Effector memory CD4-positive, alpha-beta T cell (primary cell): Measurements from ENCODE around the gene PMEPA1.
A peak's percentile ranks its signal among the peaks of the same experiment; 100 is the strongest.

ENCODE experiments used
- DNase-seq, 3 donors: peaks; one replicate each; pipeline ENCODE4 v3.0.0-alpha.2; 2020
- H3K27ac ChIP-seq: 2 replicates; pipeline ENCODE4 v1.7.0; 2013; ENCODE audit warnings: mild to moderate bottlenecking, low read length, moderate library complexity; ENCODE audit not compliant: insufficient read depth, poor library complexity, severe bottlenecking
- H3K27me3 ChIP-seq: replicated peaks from 2 replicates; pipeline ENCODE4 v1.7.0; 2013; ENCODE audit warnings: mild to moderate bottlenecking, low read length; ENCODE audit not compliant: insufficient read depth, control insufficient read depth, poor library complexity, severe bottlenecking
- H3K36me3 ChIP-seq: 2 replicates; pipeline ENCODE4 v1.7.0; 2013; ENCODE audit warnings: mild to moderate bottlenecking, low read length, moderate library complexity; ENCODE audit not compliant: control insufficient read depth, insufficient read depth
- H3K4me1 ChIP-seq: 2 replicates; pipeline ENCODE4 v1.7.0; 2013; ENCODE audit warnings: low read length, mild to moderate bottlenecking; ENCODE audit not compliant: control insufficient read depth, insufficient read depth, poor library complexity, severe bottlenecking
- H3K4me3 ChIP-seq: 2 replicates; pipeline ENCODE4 v1.7.0; 2013; ENCODE audit warnings: low read length, low read depth, mild to moderate bottlenecking; ENCODE audit not compliant: insufficient read depth, poor library complexity, severe bottlenecking
- H3K9me3 ChIP-seq: 2 replicates; pipeline ENCODE4 v1.7.0; 2013; ENCODE audit warnings: mild to moderate bottlenecking, low read length, moderate library complexity; ENCODE audit not compliant: control insufficient read depth

PMEPA1 gene

DNA sequence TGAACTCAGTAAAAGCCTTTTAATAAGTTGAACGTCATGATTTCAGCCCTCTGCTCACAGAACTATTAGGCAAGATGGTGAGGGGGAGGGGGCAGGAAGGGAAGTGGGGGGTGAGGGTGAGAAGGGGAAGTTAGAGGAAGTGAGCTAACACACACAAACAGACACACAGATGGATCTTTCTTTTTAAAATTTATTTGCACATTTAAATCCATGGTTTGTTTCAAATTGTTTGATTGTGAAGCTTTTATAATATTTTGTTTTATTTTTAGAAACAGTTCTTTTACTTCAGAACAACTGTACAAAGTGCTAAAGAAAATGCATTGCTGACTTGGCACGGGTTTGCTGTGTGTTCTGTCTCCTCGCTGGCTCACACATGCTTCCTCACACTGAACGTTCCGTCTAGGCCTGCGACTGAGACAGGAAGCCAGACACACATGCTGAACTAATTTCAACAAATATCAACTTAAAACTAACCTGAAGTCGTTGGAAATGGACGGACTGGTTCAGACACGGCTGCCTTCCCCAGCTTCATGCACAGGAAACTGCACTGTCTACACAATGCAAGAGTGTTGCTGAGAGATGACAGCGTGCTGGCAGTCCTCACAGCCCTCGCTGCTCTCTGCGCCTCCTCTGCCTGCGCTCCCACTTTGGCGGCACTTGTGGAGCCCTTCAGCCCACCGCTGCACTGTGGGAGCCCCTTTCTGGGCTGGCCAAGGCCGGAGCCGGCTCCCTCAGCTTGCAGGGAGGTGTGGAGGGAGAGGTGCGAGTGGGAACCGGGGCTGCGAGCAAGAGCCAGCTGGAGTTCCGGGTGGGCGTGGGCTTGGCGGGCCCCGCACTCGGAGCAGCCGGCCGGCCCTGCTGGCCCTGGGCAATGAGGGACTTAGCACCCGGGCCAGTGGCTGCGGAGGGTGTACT, 81.5 kb downstream of the PMEPA1 start:
- no peaks in the 10 kb centered on the region for H3K27me3 ChIP-seq
- peak overlapping the region; percentile 12 for H3K4me3 ChIP-seq
- peaks cover 10% of the 10 kb centered on the region for H3K4me1 ChIP-seq
- DNase-seq = peak in 2 of 3 donors; percentile 33 to 58
- H3K36me3 ChIP-seq = no peaks in the 10 kb centered on the region
- no peaks in the 10 kb centered on the region for H3K9me3 ChIP-seq
- peak overlapping the region; percentile 78 for H3K27ac ChIP-seq

GRCh38 chr20:57627339-57627738, 82.5 kb downstream of the PMEPA1 start:
- DNase-seq = no peak
- peak overlapping the region; percentile 78 for H3K27ac ChIP-seq

GRCh38 chr20:57625978-57626377, 83.8 kb downstream of the PMEPA1 start:
- Histone ChIP-seq H3K27ac (no peak overlapping the region), H3K9me3 (no peaks in the 10 kb centered on the region), H3K4me1 (peaks cover 28% of the 10 kb centered on the region), H3K27me3 (no peaks in the 10 kb centered on the region), H3K4me3 (no peak overlapping the region), H3K36me3 (no peaks in the 10 kb centered on the region)
- no peak for DNase-seq

More at GRCh38 chr20:57627339-57627738, 82.5 kb downstream of the PMEPA1 start:
- Histone ChIP-seq H3K27me3 (no peaks in the 10 kb centered on the region), H3K4me1 (peaks cover 15% of the 10 kb centered on the region), H3K4me3 (peak overlapping the region; percentile 12), H3K9me3 (no peaks in the 10 kb centered on the region), H3K36me3 (no peaks in the 10 kb centered on the region)

DNA sequence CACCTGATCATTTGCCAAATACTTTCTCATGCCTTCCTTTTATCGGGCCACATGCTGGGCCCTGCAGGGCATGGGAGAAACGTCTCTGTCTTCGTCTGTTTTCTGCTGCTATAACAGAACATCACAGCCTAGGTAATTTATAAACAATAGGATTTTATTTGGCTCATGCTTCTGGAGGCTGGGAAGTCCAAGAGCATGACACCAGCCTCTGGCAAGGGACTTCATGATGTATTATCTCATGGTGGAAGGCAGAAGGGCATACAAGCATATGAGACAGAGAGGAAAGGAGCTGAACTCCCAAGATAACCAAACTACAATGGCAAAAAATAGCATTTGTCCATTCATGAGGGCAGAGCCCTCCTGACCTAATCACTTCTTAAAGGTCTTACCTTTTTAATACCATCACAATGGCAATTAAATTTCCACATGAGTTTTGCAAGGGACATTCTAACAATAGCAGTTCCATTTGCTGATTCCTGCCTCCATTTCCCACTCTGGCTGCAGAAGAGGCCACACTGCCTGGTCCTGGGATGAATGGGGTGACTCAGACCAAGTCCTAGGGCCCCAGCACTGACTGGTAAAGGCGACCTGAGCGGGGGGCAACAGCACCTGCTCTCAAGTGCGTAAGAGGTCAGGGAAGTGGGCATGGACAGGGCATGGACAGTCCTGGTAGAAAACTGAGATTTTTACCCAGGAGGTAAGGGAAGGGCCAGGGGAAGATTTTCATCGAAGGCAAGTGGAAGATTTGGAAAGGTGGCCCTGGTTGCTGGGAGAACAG, 84.4 kb downstream of the PMEPA1 start:
- Histone ChIP-seq H3K36me3 (no peaks in the 10 kb centered on the region), H3K27ac (no peak overlapping the region), H3K27me3 (no peaks in the 10 kb centered on the region), H3K4me3 (no peak overlapping the region), H3K4me1 (peaks cover 33% of the 10 kb centered on the region), H3K9me3 (no peaks in the 10 kb centered on the region)
- DNase-seq = no peak

DNA sequence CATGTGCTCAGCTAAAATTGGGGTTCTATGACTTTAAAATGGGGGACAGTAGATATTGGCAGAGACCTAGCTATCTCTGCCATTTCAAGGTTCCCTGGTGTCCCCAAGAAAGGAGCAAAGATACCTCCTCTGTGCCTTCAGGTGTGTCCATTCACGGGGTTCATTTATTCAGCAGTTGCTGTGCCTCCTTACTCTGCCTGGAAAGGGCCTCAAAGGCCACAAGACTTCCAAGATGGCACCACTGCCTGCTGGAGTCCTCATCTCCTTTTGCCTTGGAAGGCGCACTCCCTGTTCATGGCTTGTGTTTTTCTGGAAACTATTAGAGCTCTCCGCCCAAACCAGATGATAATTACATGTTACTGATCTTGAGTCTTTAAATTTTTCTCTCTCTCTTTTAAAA, 85.7 kb downstream of the PMEPA1 start:
- no peaks in the 10 kb centered on the region for H3K9me3 ChIP-seq
- no peak overlapping the region for H3K4me3 ChIP-seq
- H3K4me1 ChIP-seq = peaks cover 40% of the 10 kb centered on the region
- no peak for DNase-seq
- no peaks in the 10 kb centered on the region for H3K36me3 ChIP-seq
- H3K27ac ChIP-seq = no peak overlapping the region
- no peaks in the 10 kb centered on the region for H3K27me3 ChIP-seq

DNA sequence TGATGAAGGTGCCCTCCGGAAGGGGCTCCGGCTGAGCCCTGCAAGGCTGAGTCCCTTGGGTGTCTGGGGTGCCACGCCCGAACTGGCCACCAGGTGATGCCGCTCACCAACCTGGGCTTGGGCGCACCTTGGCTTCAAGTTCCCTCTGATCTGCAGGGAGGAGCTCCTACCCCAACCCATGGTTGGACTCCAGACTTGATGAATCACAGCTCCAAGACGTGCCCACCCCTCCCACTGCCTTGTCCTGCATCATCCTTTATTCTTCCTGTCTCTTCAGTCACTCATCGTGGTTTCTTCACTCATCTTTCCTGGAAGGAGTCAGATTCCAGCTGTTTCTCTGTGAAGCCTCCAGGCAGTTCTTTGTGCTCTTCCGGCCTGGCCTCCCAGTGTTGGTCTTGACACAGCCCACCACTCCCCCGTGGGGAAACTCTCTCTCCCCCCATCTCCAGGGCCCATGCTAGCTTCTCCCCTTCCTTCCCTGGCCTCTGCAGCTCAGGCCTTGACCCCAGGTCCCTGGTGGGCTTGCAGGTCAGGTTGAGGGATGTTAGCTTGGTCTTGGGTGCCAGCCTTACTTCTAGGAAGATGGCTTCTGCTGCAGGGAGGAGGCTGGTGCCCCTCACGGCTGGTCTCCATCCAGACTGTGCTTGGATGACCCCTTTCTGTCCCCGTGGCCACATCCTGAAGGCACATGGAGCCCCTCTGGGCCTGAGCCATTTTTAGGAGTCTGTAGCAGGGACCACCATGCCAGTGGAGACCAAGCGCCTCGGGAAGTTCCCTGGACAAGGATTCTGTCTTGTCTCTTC, 87.0 kb downstream of the PMEPA1 start:
- H3K4me1 ChIP-seq = peaks cover 50% of the 10 kb centered on the region
- H3K36me3 ChIP-seq = no peaks in the 10 kb centered on the region
- no peaks in the 10 kb centered on the region for H3K9me3 ChIP-seq
- no peaks in the 10 kb centered on the region for H3K27me3 ChIP-seq
- H3K27ac ChIP-seq = no peak overlapping the region
- no peak overlapping the region for H3K4me3 ChIP-seq
- DNase-seq = peak; percentile 54 to 58 (median 54)

DNA sequence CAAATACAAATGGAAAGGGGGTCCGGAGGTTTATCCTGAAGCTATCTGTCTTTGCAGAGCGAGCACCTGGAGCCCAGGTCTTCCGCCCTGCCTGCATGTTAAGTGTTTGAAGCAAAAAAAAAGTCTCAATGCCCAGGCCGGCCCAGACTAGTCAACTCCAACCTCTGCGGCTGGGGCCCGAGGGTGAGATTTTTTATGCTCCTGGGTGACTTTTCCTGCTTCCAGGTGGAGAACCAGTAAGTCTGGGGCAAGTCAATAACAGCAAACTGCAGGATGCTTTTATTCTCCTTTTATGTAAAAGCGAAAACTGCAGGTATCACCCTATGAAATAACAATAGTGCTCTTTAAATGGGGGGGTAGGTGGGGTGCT, 87.6 kb downstream of the PMEPA1 start:
- H3K36me3 ChIP-seq = no peaks in the 10 kb centered on the region
- H3K27ac ChIP-seq = no peak overlapping the region
- no peaks in the 10 kb centered on the region for H3K27me3 ChIP-seq
- no peak for DNase-seq
- H3K4me1 ChIP-seq = peaks cover 50% of the 10 kb centered on the region
- H3K4me3 ChIP-seq = no peak overlapping the region
- no peaks in the 10 kb centered on the region for H3K9me3 ChIP-seq

DNA sequence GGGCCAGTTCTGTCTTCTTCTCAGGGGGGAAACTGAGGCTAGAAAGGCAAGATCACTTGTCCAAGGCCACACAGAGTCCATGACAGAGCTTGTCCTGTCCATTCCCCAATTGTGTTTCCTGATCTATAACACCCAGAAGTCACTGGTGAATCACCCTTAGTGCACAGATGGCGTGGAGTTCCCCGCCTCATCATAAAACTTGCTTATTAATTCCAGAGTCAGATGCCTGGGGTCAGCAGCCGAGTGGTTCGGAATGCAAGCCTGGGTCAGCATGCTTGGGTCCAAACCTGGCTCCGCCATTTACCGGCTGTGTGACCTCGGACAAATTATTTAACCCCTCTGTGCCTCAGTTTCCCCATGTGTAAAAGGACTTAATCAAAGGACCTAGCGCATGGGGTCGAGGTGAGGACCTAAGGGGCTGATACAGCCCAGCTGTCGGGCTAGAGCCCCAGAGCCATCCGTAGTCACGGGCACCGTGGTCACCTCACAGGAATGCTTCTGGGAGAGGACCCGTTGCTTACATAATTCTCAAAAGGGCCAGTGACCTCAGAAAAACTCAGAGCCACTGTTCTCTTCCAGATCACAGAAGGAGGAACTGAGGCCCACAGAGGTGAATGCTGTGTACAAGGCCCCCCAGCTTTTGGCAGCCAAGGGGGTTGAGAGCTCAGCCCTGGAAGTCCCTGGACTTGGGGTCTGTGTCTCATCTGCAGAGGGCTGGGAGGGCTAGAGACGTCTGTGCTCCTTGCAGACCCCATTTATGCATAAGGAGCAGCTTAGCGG, 88.2 kb downstream of the PMEPA1 start:
- Histone ChIP-seq H3K27me3 (no peaks in the 10 kb centered on the region), H3K9me3 (no peaks in the 10 kb centered on the region), H3K4me1 (peaks cover 55% of the 10 kb centered on the region), H3K36me3 (no peaks in the 10 kb centered on the region), H3K27ac (peak overlapping the region; percentile 85), H3K4me3 (no peak overlapping the region)
- DNase-seq = no peak

GRCh38 chr20:57620999-57621398, 88.8 kb downstream of the PMEPA1 start:
- peak overlapping the region; percentile 85 for H3K27ac ChIP-seq
- peaks cover 60% of the 10 kb centered on the region for H3K4me1 ChIP-seq

More at GRCh38 chr20:57620999-57621398, 88.8 kb downstream of the PMEPA1 start:
- H3K4me3 ChIP-seq = no peak overlapping the region
- H3K36me3 ChIP-seq = peaks cover 4% of the 10 kb centered on the region
- H3K27me3 ChIP-seq = no peaks in the 10 kb centered on the region
- DNase-seq = no peak
- no peaks in the 10 kb centered on the region for H3K9me3 ChIP-seq
